K562 (cell line): Measurements from ENCODE around the gene PDF. TPM values are rescaled to one million over a fixed set of nuclear protein-coding genes. Genes with fewer than 3 reads are reported as not detected.

Experiments
- ATAC-seq: fragments of 200-7000 bp; cut with Tn5 transposase; 3 replicates; pipeline ENCODE4 v1.9.1; 2020; ENCODE audit warnings: moderate library complexity
- BruUV-seq: library from RNA; stranded (reverse); fragments of 400-500 nt; replicated peaks from 2 replicates; lab custom pipeline; 2021; lab: Mats Ljungman, UMichigan
- CTCF ChIA-PET: fragments of 300-600 bp; formaldehyde crosslinking; extraction: SDS; loops from one replicate; lab custom pipeline; 2021; ENCODE audit warnings: low intra/inter-chr PET ratio; lab: Yijun Ruan, JAX
- POLR2A ChIA-PET: fragments of 300-600, 350-650 bp; sonication (Branson Sonifier 250); formaldehyde crosslinking; extraction: SDS; loops from one replicate; lab custom pipeline; 2021; ENCODE audit warnings: antibody characterized with exemption, inconsistent platforms; lab: Yijun Ruan, JAX
- DNase-seq, 4 experiments: peaks; one replicate each; pipeline versions ENCODE4 v3.0.0 to v3.0.0-alpha.2; 2011 to 2018; ENCODE audit warnings: low spot score in 3 of 4, mixed read lengths in 3 of 4; ENCODE audit errors: extremely low read depth in 1 of 4
- FAIRE-seq: peaks from 2 replicates; lab custom pipeline; 2011; peaks lifted over from hg19 to GRCh38; lab: Jason Lieb, UNC
- H2AFZ ChIP-seq: 2 replicates; pipeline ENCODE4 v1.6.0; 2011; ENCODE audit warnings: low read depth, low read length, control low read depth, inconsistent platforms
- H3K27ac ChIP-seq: fragments of 200-600 bp; 3 replicates; pipeline ENCODE4 v1.8.0; 2011; ENCODE audit warnings: low read depth, mild to moderate bottlenecking, control low read depth, inconsistent platforms, low read length, moderate library complexity, mixed read lengths; ENCODE audit errors: extremely low read depth
- H3K27me3 ChIP-seq, 2 experiments: fragments of 300-600 bp in 1 of 2; 2 replicates in 1 of 2; 3 replicates in 1 of 2; pipeline versions ENCODE4 v1.6.0 to v1.8.0; 2011; ENCODE audit warnings: inconsistent platforms in 2 of 2, low read length in 2 of 2, mild to moderate bottlenecking in 1 of 2, mixed read lengths in 1 of 2, moderate library complexity in 1 of 2; ENCODE audit not compliant: control insufficient read depth in 2 of 2, insufficient read depth in 2 of 2
- H3K36me3 ChIP-seq: fragments of 300-600 bp; 3 replicates; pipeline ENCODE4 v1.8.0; 2011; ENCODE audit warnings: mild to moderate bottlenecking, low read length, inconsistent platforms; ENCODE audit not compliant: control insufficient read depth, insufficient read depth
- H3K4me1 ChIP-seq, 2 experiments: fragments of 200-600 bp in 1 of 2; replicated peaks in 1 of 2; 2 replicates in 1 of 2; 3 replicates in 1 of 2; pipeline versions ENCODE4 v1.5.1 to v1.8.0; 2011; ENCODE audit warnings: inconsistent platforms in 2 of 2, low read length in 2 of 2, mild to moderate bottlenecking in 1 of 2, mixed read lengths in 1 of 2, moderate library complexity in 1 of 2; ENCODE audit not compliant: control insufficient read depth in 2 of 2, insufficient read depth in 2 of 2
- H3K4me2 ChIP-seq: 2 replicates; pipeline ENCODE4 v1.6.1; 2011; ENCODE audit warnings: low read length, control low read depth, inconsistent platforms, mixed read lengths; ENCODE audit not compliant: insufficient read depth
- H3K4me3 ChIP-seq: fragments of 200-600 bp; sonication (generic), shearing (Covaris generic); 2 replicates; pipeline ENCODE4 v1.5.1; 2016; ENCODE audit warnings: control low read depth, inconsistent platforms
- H3K79me2 ChIP-seq: fragments of 200-600 bp; 3 replicates; pipeline ENCODE4 v1.8.0; 2011; ENCODE audit warnings: low read length, inconsistent platforms; ENCODE audit not compliant: control insufficient read depth, insufficient read depth
- H3K9ac ChIP-seq, 2 experiments: 2 replicates each; pipeline versions ENCODE4 v1.6.0 to v1.6.1; 2011; ENCODE audit warnings: low read depth in 2 of 2, low read length in 2 of 2, control low read depth in 1 of 2, inconsistent platforms in 1 of 2, mild to moderate bottlenecking in 1 of 2, mixed read lengths in 1 of 2; ENCODE audit not compliant: insufficient read depth in 1 of 2
- H3K9me1 ChIP-seq: one replicate; pipeline ENCODE4 v1.6.0; 2011; ENCODE audit warnings: inconsistent platforms, mild to moderate bottlenecking, low read length, moderate library complexity; ENCODE audit not compliant: control insufficient read depth, insufficient read depth
- H3K9me3 ChIP-seq: replicated peaks from 2 replicates; pipeline ENCODE4 v1.5.1; 2011; ENCODE audit warnings: low read depth, low read length, inconsistent platforms; ENCODE audit not compliant: control insufficient read depth, insufficient read depth
- H4K20me1 ChIP-seq: replicated peaks from 2 replicates; pipeline ENCODE4 v1.6.1; 2011; ENCODE audit warnings: low read length, inconsistent platforms, mixed read lengths; ENCODE audit not compliant: control insufficient read depth, insufficient read depth
- CGGBP1 ChIP-seq: fragments of 250-450 bp; sonication (Bioruptor Pico); IDR thresholded peaks from 2 replicates; pipeline ENCODE4 v1.9.0; 2021; ENCODE audit warnings: mild to moderate bottlenecking
- HMBOX1 ChIP-seq: sonication (generic); IDR thresholded peaks from 2 replicates; pipeline ENCODE4 v1.6.1; 2016
- POLR2A ChIP-seq: fragments of 450-650 bp; conservative IDR thresholded peaks from 2 replicates; pipeline ENCODE4 v1.6.1; 2016
- PRPF4 ChIP-seq: fragments of 200-400 bp; formaldehyde crosslinking; IDR thresholded peaks from one replicate; pipeline ENCODE4 v1.6.1; 2017; ENCODE audit warnings: low read length, low read depth, mild to moderate bottlenecking; ENCODE audit not compliant: insufficient read depth, poor library complexity, severe bottlenecking
- RBFOX2 ChIP-seq: fragments of 200-400 bp; formaldehyde crosslinking; IDR thresholded peaks from 2 replicates; pipeline ENCODE4 v1.6.1; 2017; ENCODE audit warnings: low read depth, mild to moderate bottlenecking, low read length, moderate library complexity
- WGBS: fragments of 100-300 bp; shearing (Covaris generic); methylation state at CpG from one replicate; pipeline ENCODE4 v1.1.6; 2016; ENCODE audit warnings: low coverage, mixed read lengths; ENCODE audit not compliant: insufficient coverage; ENCODE audit errors: missing lambda C conversion rate; 5-methylcytosine and 5-hydroxymethylcytosine counted together
- in situ Hi-C: fragments of 300-500 bp; cut with MboI; formaldehyde crosslinking; loops from 4 replicates; pipeline ENCODE4 v1.15.0; 2018; ENCODE audit warnings: inconsistent platforms, mixed read lengths
- intact Hi-C: fragments of 100-400 bp; cut with micrococcal nuclease; formaldehyde crosslinking; loops from 2 replicates; pipeline ENCODE4 v1.14.2; 2022
- polyA plus RNA-seq, 8 experiments: library from polyadenylated mRNA; depleted of rRNA in 4 of 8; stranded (reverse) in 5 of 8; unstranded in 3 of 8; fragments of >200 nt; fragmentation: Nextera tagmentation in 2 of 8; fragmentation: Illumina TruSeq in 1 of 8; extraction: Ambion mirVana in 2 of 8; extraction: Trizol in 1 of 8; gene quantifications; 2 replicates each; pipeline versions ENCODE4 v1.2.1 to v1.2.3, GENCODE V29; 2011 to 2014; ENCODE audit warnings: inconsistent platforms in 1 of 8, missing spikeins in 1 of 8
- total RNA-seq, 7 experiments: library from RNA; depleted of rRNA in 6 of 7; stranded (reverse); fragments of >200 nt in 6 of 7; fragmentation: Illumina TruSeq in 2 of 7; extraction: Trizol in 2 of 7; gene quantifications; 2 replicates each; pipeline versions ENCODE4 v1.2.1 to v1.2.3, GENCODE V29; 2011 to 2021; ENCODE audit warnings: low replicate concordance in 1 of 7

Gene PDF
- total and polyA plus RNA-seq, 9 of the 15 experiments (the other 6 are each of a cell fraction or from before 2014, with no cell fraction given) = 0.15 to 72.4 (median 5.6) TPM

- H2AFZ ChIP-seq = no peak overlapping the region
- no peak for ATAC-seq
- CTCF ChIA-PET = no interaction called here
- POLR2A ChIA-PET = interaction anchor here (1.4 kb wide), 1 partner anchor 16 kb away, joined by 3 read pairs; the partner anchor contains the start of gene PDF
- intact Hi-C loops = no loop called here
- 69% methylated on average over 4 of the region's 4 CpGs for WGBS
- peaks cover 15% of the 10 kb centered on the region for H3K79me2 ChIP-seq
- H3K27ac ChIP-seq = no peak overlapping the region
- peaks cover 4% of the 10 kb centered on the region; the same call in 1 of the 2 replicates for H4K20me1 ChIP-seq
- no peak overlapping the region for H3K4me2 ChIP-seq
- no peak overlapping the region for H3K4me3 ChIP-seq
- in situ Hi-C loops = no loop called here
- peaks cover 42% of the 10 kb centered on the region for H3K36me3 ChIP-seq
- H3K9ac ChIP-seq = no peak overlapping the region
- no peak for FAIRE-seq
- H3K9me1 ChIP-seq = no peaks in the 10 kb centered on the region
- no TSS peak for BruUV-seq
- peaks cover 0 to 4% of the 10 kb centered on the region in 2 experiments; a peak in 2 of 5 replicates for H3K4me1 ChIP-seq
- no peaks in the 10 kb centered on the region for H3K27me3 ChIP-seq
- TF ChIP-seq CGGBP1 (CRISPR knock-in tag) = no peak
- TF ChIP-seq POLR2A = 0 out of 2 replicates have a peak, but pooled peaks have one; percentile 12
- DNase-seq = no peak
- no peaks in the 10 kb centered on the region for H3K9me3 ChIP-seq
These were observed 15.5 kb upstream of the PDF start for GRCh38 chr16:69345923-69346322.

GRCh38 chr16:69344171-69344570 lies 13.8 kb upstream of the PDF start:
- H3K9me1 ChIP-seq = no peaks in the 10 kb centered on the region
- no TSS peak for BruUV-seq
- H3K9me3 ChIP-seq = no peaks in the 10 kb centered on the region
- no peak overlapping the region for H3K9ac ChIP-seq
- POLR2A ChIA-PET = no interaction called here
- no peak overlapping the region for H3K4me2 ChIP-seq
- no peak for FAIRE-seq
- no peaks in the 10 kb centered on the region for H3K27me3 ChIP-seq
- no peak for ATAC-seq
- 0 out of 2 replicates have a peak, but pooled peaks have one; percentile 18 for TF ChIP-seq RBFOX2
- TF ChIP-seq HMBOX1 = no peak
- TF ChIP-seq PRPF4 = no peak
- CTCF ChIA-PET = no interaction called here
- peaks cover 3 to 8% of the 10 kb centered on the region in 2 experiments; a peak in 4 of 5 replicates for H3K4me1 ChIP-seq
- peaks cover 52% of the 10 kb centered on the region for H3K36me3 ChIP-seq
- no peak overlapping the region for H3K4me3 ChIP-seq
- peaks cover 33% of the 10 kb centered on the region for H3K79me2 ChIP-seq
- intact Hi-C loops (no loop called here), in situ Hi-C loops (no loop called here)
- H3K27ac ChIP-seq = no peak overlapping the region
- WGBS = 97% methylated on average over 5 of the region's 5 CpGs
- no peak for DNase-seq
- H4K20me1 ChIP-seq = peaks cover 4% of the 10 kb centered on the region; the same call in 1 of the 2 replicates
- no peak overlapping the region for H2AFZ ChIP-seq
